GM19397 (cell line): ENCODE measurements around the gene STX16.
"Not testable (repeated sequence)": the region's sequence is repeated elsewhere in the genome, so short reads cannot be mapped to it uniquely, and the experiment has no call there.

Experiments used
- ATAC-seq: cut with Tn5 transposase; IDR thresholded peaks from one replicate; pipeline ENCODE4 v1.9.1; 2021; ENCODE audit warnings: mild to moderate bottlenecking, moderate library complexity; ENCODE audit not compliant: unreplicated experiment

The STX16 gene

DNA sequence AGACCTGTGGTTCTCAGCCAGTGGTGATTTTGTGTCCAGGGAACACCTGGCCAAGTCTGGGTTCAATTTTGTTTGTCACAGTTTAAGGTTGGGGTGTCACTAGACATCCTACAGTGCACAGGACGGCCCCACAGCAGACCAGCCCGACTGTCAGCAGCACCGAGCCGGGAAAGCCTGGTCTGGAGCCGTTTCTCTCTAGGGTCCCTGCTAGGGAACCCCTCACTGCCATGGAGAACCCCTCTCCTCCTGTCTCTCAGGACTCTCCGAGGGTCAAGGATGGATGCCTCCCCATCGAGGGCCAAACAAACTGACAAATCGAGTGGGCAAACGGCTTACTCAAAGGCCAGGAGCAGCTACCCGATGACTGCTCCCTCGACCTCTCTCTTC lies 15.8 kb upstream of the STX16 start:
- ATAC-seq = no peak

DNA sequence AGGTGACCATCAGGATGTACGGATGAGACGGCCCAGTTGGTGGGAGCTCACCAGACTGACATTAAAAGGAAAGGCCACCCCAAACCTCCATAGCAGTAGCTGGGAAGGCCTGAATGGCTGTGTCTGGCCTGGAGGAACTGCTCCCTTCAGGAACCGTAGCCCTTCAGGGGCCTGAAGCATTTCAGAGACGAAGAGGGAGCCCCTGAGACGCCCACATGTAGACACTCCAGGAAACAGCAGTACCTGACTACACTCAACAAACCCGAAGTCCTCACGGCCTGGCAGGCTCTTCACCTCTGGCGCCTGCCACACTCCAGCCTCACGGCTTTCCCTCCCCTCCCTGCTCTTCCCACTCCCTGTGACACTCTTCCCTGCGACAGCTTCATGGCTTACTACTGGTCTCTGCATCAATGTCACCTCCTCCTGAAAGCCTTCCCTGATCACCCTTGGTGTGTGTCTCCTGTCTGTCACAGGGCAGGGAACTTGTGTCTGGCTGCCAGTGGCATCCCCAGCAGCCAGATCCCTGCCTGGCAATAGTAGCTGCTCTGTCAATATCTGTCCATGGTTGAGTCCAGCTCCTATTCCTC lies 14.6 kb upstream of the STX16 start:
- no peak for ATAC-seq

DNA sequence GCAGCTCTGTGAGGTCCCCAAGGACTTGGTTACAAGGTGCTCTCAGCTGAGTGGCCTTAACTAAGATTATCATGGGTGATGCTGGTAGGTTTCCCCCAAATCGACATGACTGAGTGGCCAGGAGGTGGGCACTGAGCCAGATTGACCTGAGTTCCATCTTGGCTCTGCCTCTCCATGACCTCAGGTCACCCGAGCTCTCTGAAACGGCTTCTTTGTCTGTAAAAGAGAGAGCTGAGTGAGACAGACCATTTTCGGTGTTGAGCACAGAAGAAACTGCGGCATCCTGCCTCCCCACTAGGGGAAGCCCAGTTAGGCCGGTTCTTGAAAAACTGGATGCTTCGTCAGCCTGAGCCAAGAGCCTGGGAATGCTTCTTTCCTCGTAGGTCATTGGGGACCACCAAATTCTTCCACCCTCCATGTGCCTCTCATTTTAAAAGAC lies 14.1 kb upstream of the STX16 start:
- ATAC-seq = no peak

DNA sequence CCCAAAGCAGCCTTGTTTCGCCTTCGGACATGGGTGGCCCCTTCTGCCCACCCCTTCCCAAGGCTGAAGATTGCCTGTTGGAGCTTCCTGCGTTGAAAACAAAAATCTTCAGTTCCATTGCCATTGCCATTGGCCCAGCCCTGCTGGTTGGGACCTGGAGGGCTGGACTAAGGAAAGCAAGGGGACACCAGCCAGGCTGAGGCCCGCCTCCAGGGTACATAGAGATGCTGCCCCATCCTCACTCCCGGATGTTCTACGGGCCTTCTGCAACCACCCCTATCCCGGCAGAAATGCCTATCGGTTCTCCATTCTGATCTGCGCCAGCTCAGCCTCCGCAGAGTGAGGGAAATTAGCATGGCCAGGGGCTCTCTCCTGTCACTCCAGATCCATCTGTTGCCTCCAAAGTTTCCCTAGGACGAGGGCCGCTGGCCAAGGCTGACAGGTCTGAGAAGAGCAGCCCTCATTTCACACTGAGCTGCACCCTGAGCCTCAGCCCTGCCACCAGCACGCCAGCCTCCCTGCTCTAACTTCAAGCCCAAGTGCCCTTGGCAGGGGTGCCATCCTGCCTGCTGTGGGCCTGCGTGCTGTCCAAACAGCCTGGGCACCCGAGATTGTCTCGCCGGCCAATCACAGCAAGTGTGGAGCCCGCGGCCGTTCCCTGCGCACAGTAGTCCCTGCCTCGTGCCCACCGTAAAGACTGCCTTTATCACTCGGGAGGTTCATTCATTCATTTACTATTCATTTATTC lies 13.4 kb upstream of the STX16 start:
- no peak for ATAC-seq

DNA sequence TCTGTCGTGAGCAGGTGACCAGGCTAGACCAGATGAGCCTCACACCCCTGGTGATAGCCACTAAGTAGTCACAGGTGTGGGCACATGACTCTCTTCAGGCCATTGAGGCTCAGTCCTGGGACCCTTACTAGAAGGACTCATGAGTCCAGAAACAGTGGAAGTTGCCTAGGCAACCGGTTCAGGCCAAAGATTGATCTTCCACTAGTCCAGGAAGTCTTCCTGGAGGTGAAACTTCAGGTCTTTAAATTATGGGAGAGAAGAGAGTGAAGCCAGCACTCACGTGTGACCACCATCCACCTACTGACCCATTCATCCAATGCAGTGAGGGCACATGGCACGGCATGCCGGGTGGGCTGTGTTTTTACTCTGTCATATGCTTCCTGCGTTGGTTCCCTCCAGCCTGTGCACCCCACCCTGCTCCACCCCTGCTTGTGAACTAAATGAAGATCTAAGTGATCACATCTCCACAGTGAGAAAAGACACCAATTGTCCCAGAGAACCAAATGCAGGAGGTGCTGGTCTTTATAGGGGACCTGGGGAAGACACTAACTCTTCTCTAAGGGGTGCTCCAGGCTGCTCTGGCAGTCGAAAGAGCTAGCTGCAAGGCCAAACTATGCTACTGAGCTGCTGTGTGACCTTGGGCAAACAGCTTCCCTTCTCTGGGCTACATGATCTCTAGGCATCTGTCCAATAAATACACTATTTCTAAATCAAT lies 12.5 kb upstream of the STX16 start:
- no peak for ATAC-seq

DNA sequence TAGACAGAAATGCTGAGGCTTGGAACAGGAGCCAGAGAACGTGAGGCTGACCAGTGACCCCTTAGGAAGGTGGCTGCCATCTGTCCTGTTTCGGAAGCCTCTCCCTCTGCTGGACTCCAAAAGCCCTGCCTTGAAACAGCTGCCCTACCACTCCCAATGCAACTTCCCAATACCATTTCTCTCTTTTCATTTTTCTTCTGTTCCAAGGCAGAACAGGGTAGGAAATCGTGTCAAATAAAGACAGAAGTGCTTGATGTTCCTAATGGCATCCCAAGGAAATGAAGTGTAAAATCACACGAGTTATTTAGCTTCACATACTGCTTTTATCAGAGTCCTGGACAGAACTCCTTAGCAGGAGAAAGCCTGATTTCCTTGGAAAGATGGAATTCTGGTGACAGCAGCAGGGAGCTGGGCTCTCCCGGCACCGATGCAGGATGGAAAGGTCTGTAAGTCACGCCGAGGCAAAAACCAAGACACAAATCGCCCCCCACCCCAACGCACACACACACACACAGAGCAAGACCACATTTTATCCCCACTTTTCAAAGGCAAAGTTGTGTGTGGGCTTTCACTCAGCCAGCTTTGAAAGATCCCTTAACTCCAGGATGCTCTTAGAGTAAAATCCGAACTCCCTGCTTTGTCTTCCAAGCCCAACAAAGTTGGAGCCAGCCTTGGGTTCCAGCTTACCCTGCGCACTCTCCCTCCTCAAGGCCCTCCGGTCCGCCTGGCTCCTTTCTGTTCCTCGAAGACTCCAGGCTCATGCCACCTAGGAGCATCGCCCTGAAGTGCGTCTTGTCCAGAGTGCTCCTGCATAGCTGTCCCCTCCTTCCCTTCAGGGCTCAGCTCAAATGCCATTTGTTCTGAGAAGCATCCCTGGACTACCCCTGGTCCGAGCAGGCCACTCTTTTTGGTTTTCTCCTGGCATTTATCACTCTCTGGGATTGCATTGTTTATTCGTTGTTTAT lies 11.6 kb upstream of the STX16 start:
- no peak for ATAC-seq

DNA sequence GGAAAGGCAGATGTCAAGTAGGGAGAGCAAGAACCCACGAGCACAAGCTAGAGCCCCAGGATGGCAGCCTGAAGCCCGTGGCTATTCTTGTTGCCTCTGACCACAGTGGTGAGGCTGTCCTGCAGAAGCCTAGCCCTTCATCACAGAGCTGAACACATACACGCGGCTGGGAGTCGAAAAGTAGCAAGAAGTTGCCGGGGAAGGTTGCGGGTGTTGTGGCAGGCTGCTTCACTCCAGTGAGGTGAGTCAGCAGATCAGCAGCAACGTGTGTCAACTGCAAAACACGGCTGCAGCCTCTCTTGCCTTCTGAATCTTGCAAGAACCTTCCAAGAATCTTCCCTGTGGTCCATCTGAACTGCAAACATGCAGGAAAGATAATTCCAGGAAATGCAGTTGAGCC lies 10.6 kb upstream of the STX16 start:
- no peak for ATAC-seq

DNA sequence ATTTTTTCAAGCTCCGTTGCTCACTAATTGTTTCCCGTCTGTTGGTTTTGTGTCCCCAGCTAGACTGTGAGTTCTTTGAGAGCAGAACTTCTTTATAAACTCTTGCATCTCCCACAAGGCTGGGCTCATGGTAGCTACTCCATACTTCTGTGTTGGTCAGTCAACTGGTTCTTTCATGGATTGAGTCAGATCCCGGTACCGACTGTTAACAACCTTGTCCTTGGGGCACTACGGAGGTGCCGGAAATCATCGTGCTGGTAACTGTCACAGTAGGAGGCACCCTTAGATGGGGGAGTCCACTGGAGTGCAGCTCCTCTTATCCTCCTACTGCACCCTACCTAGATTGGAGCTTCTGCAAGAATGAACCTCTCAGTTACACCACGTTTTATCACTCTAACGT lies 8.6 kb upstream of the STX16 start:
- ATAC-seq = no peak

DNA sequence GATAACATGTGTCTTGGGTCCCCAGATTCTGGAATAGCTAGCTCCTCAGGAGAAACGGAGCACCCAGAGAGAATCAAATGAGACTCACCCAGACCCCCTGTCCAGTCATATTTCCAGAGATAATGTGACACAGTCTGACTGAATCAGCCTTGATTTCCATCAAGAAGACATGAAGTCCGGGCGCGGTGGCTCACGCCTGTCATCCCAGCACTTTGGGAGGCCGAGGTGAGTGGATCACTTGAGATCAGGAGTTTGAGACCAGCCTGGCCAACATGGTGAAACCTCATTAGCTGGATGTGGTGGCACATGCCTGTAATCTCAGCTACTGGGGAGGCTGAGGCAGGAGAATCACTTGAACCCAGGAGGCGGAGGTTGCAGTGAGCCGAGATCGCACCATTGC lies 8.2 kb upstream of the STX16 start:
- not testable (repeated sequence) for ATAC-seq

DNA sequence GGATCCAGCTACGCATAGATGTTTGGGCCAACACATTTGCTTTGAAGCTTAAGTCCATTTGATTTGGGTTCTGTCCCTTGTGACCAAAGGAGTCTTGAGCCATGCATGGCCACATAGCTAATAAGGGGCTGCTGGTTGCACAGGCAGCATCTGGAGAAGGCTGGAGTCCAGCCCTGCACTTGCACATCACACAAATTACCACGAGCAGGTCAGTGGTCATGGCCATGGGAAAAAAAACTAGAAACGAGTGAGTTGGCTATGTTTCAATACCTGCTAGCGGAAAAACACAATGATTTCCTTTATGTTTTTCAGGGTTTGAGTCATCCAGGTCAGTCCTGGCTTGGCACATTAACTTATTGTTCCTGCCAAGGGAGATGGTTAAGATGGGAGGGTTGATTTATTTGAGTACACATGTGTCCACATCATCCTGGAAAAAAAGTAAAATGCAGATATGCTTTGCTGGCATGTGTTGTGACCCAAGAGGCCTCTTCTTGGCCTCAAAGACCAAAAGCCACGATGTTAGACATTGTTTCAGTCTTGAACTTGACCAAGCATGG lies 5.6 kb upstream of the STX16 start:
- no peak for ATAC-seq

DNA sequence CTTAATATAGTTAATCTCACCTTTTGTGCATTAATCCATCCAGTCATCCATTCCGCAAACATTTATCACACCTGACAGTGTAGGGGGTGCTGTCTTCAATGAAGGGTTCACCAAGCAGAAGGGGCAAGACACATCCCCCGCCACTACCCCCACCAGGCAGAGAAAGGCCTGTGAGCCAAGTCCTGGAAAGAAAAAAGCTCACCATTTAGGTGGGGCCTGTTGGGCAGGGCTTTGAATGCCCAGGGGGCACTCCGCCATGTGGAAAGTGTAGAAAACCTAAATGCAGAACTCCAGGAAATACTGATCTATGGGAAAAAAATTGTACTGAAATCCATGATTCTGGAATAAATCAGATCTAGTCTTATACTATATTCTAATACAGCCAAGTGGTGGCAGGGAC lies 4.8 kb upstream of the STX16 start:
- no peak for ATAC-seq

DNA sequence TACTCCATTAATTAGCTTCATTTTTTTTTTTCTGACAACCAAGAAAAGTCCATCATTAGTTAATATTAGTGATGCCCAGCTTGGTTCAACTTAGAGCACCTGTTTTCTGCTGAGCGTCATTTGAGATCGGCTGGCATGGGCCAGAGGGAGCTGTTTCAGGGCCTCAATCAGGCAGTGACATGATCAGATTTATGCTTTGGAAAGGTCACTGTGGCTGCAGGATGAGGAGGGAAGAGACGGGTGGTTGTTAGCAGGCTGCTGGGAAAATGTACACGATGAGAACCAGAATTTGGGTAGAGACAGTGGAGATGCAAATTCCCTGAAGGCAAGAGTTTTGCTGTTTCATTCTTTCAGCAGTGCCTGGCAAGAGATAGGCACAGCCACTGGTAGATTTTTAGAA lies 4.4 kb upstream of the STX16 start:
- no peak for ATAC-seq

DNA sequence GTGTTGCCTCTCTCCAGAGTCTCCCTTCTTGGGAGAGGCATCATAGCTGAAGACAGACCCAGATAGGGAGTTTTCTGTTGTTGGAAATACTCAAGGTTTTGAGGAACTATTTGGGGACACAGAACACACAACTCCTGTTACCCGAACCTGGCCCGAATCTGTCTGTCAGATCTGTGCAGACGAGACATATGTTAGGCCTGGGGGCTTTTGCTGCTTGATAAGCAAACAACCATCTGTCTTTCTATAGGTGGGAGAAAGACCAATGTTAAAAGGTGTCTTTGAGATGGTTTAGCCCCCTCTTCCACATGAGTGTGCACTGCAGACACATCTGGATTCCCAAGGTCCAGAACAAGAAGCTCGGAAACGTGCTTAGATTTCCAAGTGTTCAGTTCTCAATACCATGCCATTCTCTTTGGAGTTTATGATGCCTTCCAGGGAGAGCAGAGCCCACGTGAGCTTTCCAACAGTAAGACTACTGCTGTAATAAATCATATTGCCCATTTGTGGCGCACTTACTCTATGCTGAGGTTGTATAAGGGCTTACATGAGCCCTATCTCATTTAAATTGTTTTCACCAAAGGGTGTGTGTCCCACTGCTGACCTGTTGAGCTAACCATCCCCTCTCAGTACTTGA lies 3.8 kb upstream of the STX16 start:
- ATAC-seq = no peak

DNA sequence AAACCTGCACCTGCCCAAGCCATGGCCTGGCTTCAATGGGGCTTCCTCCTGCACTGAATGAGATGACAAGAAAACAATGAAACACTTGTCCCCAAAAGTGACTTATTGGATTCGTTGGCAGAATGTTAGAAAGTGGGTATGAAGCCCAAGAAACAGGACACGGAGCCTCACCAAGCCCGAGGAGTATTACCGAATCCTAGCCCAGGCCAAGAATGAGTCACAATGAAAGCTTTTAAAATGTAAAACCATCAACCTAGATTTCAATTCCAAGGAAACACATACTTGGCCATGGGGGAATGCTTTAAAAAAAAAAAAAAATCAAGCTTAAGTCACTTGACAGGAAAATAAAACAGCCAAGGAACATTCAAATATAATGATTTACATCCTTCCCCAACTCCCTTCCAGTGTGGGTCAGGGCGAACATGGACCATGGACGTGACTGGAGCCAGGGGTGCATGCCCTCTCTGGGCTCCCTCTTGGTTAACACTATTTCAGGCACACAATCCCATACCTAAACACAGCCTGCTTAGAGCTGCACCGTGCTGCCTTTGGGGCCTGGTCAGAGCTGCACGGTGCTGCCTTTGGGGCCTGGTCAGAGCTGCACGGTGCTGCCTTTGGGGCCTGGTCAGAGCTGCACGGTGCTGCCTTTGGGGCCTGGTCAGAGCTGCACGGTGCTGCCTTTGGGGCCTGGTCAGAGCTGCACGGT lies 3.1 kb upstream of the STX16 start:
- ATAC-seq = no peak

DNA sequence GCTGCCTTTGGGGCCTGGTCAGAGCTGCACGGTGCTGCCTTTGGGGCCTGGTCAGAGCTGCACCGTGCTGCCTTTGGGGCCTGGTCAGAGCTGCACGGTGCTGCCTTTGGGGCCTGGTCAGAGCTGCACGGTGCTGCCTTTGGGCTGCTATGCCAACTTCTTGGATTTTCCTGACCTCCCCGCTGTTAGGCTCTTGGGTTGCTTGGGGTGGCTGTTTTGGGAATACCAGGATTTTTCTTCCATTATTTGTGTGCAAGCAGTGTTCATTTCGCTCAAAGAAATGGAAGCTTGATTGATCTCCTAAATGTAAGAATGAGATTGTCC lies 2.6 kb upstream of the STX16 start:
- not testable (repeated sequence) for ATAC-seq

DNA sequence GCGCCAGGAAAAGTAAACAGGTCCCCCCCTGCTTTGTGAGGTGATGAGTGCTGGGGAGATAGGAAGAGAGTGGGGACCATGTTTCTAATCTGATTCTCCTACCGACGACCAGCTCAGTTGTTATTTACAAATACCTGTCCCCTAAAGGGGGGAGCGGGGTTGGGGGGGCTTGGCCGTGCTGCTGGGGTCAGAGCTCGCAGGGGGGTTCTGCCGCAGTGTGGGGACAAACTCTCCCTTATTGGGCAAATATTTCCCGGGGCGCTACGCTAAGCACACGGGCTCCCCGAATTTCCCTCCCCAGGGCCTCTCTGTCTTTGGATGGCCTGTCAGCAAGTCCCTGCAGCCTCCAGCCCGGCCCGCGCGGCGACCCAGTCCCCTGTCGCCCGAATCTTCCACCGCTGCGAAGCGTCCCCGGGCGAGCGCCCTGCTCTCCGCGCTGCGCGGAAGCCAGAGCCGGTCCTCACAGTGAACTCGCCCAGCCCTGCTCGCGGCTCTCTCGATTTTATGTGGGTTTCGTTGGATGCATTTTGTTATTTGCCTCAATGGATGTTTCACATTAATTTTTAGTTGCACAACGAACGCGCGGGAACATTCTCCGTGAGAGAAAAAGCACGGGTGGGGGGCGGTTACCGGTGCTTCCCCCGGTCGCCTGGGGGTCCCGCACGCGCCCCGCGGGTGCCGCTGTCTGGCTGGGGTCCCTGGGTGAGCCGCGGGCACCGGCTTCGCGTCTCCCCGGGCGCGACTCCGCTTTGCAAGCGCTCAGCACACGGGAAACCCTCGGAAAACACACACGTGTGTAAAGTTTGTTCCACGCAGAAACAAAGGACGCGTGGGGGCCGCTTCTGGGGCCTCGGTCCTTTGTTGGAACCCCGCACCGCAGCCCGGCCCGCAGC lies 1.5 kb upstream of the STX16 start:
- ATAC-seq = no peak

DNA sequence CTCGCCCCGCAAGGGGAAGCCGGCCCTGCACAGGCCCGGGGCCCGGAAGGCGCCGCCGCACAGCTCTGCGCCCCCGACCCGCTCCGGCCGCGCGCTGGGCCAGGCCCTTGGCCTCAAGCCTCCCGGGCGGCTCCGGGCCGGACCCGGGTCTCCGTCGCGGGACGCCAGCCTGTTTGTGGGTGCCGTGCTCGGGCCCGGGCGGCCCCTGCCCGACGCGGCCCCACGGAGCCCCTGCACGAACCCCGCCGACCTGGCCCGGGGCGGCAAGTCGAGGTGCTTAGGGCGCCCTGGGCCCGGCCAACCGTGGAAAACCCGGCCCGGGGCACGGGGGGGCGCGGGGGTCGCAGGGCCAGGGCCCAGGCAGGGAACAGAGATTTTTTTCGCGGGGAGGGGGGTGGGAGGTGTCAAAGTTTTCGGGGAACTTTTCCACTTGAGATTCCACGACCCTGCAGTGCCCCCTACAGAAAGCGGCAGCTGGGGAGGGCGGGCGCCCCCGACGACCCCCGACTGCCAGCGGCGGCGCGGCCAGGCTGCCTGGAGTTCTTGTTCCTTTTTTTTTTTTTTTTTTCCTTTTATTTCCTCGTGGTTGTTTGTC lies 805 bp upstream of the STX16 start:
- peak; percentile 28 for ATAC-seq

DNA sequence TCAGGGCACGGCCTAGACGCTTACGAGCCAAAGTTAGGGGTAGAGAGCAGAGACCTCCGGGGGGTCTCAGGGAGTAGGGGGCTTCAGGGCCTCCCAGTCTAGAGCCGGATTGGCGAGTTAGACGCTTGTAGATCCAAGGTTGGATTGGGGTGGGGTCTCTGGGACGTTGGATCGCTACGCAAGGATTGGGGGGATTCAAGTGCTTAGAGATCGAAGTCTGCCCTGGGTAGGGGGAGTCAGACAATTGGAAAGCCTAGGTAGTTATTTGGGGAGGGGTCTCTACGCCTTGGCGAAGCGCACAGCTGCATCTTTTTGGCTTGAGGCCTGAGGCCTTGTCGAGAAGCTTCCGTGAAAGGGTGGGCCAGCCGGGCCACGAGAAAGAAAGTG lies 469 bp downstream of the STX16 start:
- no peak for ATAC-seq
